Activated effector memory CD4-positive, alpha-beta T cell treated with Interleukin-2 at 50 U/mL for 16 hours (primary cell): ENCODE data around the gene TRIM8.

ENCODE experiments used
- DNase-seq: peaks from one replicate; pipeline ENCODE4 v3.0.0-alpha.2; 2020

Gene TRIM8

DNA sequence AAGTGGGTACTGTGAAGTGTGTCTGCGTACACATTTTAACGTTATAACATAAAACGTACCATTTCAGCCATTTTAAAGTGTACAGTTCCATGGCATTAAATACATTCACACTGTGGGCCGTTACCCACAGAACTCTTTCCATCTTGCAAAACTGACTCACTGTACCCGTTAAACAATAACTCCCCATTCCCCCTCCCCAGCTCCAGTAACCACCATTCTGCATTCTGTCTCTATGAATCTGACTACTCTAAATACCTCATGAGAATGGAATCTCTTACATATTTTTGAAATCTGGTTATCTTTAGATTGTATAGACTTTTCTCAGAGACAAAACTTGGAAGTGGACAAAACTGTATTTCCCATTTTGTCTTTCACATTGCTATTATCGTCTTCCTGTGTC lies 60.6 kb downstream of the TRIM8 start:
- DNase-seq, result no peak

GRCh38 chr10:102705531-102705930 lies 61.3 kb downstream of the TRIM8 start:
- no peak for DNase-seq
